D721Med (cell line): Measurements from ENCODE around the gene FYB2.

Experiments used
- DNase-seq: peaks from one replicate; pipeline ENCODE4 v3.0.0; 2011; ENCODE audit warnings: low spot score; ENCODE audit not compliant: insufficient read length
- FAIRE-seq: peaks from 2 replicates; lab custom pipeline; 2011; peaks lifted over from hg19 to GRCh38; lab: Jason Lieb, UNC
- CTCF ChIP-seq: IDR thresholded peaks from 2 replicates; pipeline ENCODE4 v1.5.1; 2012; ENCODE audit warnings: mild to moderate bottlenecking, control low read depth; ENCODE audit not compliant: insufficient read depth; ENCODE audit errors: missing control alignments

FYB2 gene

GRCh38 chr1:56675763-56676162, 143.4 kb downstream of the FYB2 start:
- DNase-seq (no peak), FAIRE-seq (no peak)
- TF ChIP-seq CTCF = no peak

- DNase-seq = no peak
- no peak for TF ChIP-seq CTCF
- FAIRE-seq = no peak
These were observed 146.6 kb downstream of the FYB2 start for GRCh38 chr1:56672579-56672978.

GRCh38 chr1:56671542-56671941, 147.7 kb downstream of the FYB2 start:
- TF ChIP-seq CTCF = no peak
- FAIRE-seq = no peak
- DNase-seq = no peak

- FAIRE-seq (no peak), DNase-seq (no peak)
- TF ChIP-seq CTCF = no peak
These were observed 148.1 kb downstream of the FYB2 start for GRCh38 chr1:56671085-56671484.

- DNase-seq = no peak
- no peak for TF ChIP-seq CTCF
- FAIRE-seq = no peak
These were observed 148.9 kb downstream of the FYB2 start for GRCh38 chr1:56670350-56670749.
